ENCODE data around the gene GTF2H2C.
"Not testable (repeated sequence)": the region's sequence is repeated elsewhere in the genome, so short reads cannot be mapped to it uniquely, and the experiment has no call there.

Gene GTF2H2C

DNA sequence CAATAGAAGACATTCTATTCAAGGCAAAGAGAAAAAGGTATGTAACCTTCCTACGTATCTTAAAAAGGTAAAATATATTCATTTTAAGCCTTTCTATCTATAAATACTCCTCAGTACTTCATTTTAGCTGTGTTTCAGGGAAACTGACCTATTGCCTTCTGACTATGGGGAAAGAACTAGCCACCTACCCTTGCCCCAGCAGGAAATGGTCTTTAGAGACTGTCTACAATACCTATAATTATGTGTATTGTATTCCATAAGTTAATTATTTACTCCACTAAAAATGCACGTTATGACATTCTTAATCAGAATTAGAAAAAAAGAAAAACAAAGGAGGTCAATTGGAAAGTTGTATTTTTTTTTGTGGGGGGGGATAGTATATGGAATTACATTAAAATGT is 6.2 kb downstream of the GTF2H2C start:
- not testable (repeated sequence) for DNase-seq (ENCODE audit: low read depth in 2 of 2)

DNA sequence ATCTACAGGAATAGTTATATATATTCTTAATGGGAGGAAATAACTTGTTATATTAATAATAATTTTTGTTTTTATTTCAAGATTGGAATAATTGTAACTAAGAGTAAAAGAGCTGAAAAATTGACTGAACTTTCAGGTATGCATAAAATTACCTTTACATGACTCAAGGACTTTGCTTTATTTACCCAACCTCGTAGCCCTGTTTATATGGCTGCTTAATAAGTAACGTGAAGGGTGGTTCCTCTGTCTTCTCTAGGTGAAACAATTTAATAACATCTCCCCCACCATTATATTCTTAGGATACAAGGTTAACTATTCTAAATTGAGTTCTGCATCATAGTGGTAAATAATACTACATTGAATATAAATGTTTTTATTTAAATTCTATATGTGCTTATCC is 8.1 kb downstream of the GTF2H2C start:
- not testable (repeated sequence) for DNase-seq (ENCODE audit: low read depth in 2 of 2)

DNA sequence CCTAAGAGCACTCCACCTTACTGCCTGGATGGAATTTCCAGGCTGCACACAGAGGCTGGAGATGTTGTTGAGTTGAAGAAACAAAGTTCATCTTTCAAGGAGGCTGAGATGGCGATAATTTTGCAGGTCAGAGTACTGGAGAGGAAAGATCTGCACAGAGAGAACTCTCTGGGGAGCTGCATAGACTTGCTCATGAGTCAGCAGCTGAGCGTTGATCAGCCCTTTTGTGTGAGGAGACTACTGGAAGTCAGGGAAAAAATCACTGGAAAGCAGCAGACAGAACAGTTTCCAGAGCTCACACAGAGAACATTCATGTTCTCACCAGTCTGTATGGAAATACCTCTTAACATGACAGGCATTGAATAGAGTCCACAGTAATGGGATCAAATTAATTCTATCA is 23.4 kb downstream of the GTF2H2C start:
- DNase-seq (ENCODE audit: low read depth in 2 of 2) = not testable (repeated sequence)

DNA sequence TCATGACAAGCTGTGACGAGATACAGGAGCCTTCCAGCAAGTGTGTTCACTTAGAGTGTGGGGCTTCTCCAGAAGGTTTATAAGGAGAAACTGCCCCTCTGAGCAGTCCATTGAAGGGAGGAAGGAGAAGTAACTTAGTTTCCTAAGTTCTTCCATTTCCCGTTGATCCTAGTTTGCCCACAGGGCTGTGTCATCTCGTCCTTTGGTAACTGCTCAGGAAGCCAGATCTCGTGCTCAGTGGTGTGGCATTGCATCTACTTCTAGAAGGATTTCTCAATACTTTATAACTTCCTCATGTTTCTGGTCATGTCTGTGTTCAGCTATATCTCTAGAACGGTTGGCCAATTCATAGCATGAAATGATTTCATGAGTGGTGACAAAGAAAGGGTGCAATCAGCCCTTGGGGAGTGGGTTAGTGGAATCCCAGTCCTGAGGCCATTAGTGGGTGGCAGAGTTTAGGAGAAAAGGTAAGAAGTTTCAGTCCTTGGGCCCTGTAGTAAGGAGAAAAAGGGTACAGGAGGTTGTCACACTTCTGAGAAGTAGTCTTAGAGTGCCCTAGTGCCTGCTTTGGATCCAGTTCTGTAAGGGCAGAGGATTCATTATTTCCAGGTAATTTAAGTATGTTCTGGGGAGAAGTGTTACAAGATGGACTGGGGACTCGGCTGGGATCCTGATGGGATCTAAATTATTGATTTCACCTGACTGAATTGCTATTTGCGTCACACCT is 36.3 kb downstream of the GTF2H2C start:
- DNase-seq (ENCODE audit: low read depth in 2 of 2) = not testable (repeated sequence)

DNA sequence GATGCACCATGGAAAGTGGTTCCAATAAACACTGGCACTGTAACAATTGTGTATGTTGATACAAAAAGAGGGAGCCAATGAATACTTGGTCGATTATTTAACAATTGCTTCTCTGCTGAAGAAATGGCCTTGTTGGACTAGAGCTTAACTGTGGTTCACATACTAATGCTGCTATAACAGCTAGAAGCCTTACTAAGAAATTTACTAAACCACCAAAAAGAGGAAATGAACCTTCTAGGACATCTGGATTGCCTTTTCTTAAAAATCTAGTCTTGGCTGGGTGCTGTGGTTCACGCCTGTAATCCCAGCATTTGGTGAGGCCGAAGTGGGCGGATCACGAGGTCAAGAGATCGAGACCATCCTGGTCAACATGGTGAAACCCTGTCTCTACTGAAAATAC is 42.0 kb downstream of the GTF2H2C start:
- not testable (repeated sequence) for DNase-seq (ENCODE audit: low read depth in 2 of 2)

DNA sequence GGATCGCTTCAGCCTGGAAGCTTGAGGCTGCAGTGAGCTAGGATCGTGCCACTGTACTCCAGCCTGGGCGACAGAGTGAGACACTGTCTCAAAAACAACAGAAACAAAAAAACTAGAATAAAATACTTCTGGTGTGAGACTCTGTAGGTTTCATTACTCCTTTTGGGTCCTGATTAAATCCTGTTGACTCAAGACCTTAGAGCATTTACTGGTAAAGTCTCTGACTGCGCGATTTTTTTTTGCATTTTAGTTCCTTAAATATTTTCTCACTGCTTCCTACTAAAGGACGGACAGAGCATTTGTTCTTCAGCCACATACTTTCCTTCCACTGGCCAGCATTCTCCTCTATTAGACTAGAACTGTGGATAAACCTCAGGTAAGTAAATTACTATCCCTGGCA is 46.8 kb downstream of the GTF2H2C start:
- DNase-seq (ENCODE audit: low read depth in 2 of 2) = not testable (repeated sequence)

DNA sequence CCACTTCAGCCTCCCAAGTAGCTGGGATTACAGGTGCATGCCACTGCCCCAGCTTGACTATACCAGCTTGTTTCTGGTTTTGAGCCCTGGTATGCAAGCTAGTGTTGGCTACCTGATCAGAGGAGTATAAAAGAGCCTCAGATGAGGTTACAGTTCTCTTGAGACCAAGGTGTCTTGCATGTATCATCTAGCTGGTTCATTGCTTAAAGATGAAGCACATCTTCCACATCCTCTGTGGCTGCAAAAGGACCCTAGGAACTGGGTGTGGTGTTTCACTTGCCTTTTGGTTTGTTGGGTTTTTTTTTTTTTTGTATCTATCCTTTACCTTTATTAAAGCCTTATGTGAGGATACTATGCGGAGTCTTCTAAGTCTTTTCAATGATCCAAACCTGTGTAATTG is 47.8 kb downstream of the GTF2H2C start:
- not testable (repeated sequence) for DNase-seq (ENCODE audit: low read depth in 2 of 2)

DNA sequence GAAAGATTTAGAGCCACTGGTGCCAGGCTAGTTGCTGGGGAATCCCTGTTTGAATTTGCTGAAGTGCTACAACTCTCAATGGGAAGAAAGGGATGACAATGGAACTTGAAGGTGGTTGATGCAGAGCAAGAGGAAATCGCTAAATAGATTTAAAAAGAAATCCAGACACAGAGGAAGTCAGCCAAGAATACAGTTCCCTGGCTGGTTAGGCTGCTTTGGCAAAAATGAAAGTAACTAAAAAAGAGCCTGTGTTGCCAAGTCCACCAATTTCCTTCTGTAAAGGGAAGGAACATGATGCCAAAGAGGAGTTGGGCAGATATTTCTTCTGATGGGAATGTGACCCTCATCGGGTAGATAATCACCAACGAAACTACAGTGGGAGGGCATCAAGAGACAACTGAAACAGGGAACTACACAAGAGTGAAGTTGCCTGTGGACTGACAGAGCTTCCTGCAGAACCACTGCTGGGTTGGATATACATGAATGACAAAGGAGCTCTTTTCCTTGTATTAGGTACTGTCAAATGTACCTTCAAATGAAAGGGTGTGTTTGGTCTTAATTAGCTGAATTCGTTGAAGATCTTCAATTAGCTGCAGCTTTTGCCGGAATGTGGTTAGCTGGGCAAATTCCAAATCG is 49.0 kb downstream of the GTF2H2C start:
- not testable (repeated sequence) for DNase-seq (ENCODE audit: low read depth in 2 of 2)

DNA sequence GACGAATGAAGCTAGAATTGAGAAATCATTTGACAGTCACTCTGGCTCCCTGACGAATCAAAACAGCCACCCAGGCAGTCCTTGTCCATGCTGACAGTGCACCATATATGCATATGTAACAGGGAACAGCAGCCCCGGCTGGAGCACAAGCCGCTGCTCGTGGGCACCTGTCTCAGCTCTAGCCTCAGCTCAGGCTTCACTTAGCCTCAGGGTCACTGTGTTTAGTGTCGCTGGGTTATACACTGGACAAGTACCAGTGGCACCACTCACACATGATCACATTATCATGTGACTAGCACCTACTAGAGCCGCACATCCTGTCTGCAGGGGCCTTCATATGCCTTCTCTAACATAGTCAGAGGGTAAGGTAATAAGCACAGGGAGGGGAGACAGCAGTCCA is 54.9 kb downstream of the GTF2H2C start:
- DNase-seq (ENCODE audit: low read depth in 2 of 2) = not testable (repeated sequence)

DNA sequence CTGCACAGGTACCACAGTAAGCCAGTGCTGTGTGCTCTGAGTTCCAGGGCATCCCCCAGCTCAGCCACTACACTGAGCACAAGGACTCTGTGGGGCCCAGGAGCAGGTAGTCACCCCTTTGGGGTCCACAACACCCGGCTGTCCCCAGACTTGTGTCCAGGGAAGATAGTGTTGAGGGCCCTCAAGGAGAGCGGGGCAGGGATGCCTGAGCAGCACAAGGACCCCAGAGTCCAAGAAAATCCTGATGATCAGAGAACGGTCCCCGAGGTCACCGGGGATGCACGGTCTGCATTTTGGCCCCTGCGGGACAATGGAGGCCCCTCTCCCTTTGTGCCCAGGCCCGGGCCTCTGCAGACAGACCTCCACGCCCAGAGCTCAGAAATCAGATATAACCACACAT is 71.9 kb downstream of the GTF2H2C start:
- not testable (repeated sequence) for DNase-seq (ENCODE audit: low read depth in 2 of 2)

Data from stimulated activated CD8-positive, alpha-beta memory T cell treated with anti-CD3 and anti-CD28 coated beads, Interleukin-2, amount 100 ng/mL, for 48 hours (primary cell).